ENCODE measurements around the gene CFAP126.

- TF ChIP-seq CTCF (IDR thresholded peaks at IDR 0.05), result no peak
- no peak for TF ChIP-seq EP300 (IDR thresholded peaks at IDR 0.05)
Observed at GRCh38 chr1:161365207-161365606, 2.5 kb downstream of the CFAP126 start.

Data from tibial nerve (tissue), 4 donors.